Neuron (in vitro differentiated cells): ENCODE results near the gene CLC.

Experiments
- H2AFZ ChIP-seq: one replicate; pipeline ENCODE4 v1.6.1; 2013; ENCODE audit warnings: low read depth, mild to moderate bottlenecking, inconsistent platforms, low read length, moderate library complexity
- H3K27me3 ChIP-seq: one replicate; pipeline ENCODE4 v1.6.1; 2013; ENCODE audit warnings: low read length; ENCODE audit not compliant: insufficient read depth
- H3K36me3 ChIP-seq: one replicate; pipeline ENCODE4 v1.6.1; 2013; ENCODE audit warnings: low read length; ENCODE audit not compliant: insufficient read depth
- H3K4me1 ChIP-seq: one replicate; pipeline ENCODE4 v1.6.1; 2013; ENCODE audit warnings: low read length; ENCODE audit not compliant: insufficient read depth
- H3K4me3 ChIP-seq: 2 replicates; pipeline ENCODE4 v1.5.1; 2013; ENCODE audit warnings: mild to moderate bottlenecking, low read length, moderate library complexity
- H3K9me3 ChIP-seq: one replicate; pipeline ENCODE4 v1.6.1; 2013; ENCODE audit warnings: low read length

CLC gene

DNA sequence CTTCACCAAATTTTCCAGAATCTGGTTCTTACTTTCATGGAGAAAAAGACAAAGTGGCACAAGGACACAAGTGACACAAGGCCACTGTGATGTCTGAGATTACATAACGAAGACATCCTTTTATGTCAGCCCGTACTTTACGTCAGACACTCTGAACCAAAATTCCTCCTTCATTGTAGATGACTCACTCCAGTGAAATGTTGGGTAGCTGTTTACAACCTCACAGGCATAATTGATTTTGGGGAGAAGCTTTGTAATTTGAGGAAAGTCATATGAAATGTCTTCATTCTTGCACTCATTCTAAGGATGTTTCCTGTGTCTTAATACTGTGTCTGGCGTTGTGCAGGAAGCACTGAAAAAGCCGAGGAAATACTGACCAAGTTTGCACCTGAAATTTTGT, 53.6 kb downstream of the CLC start:
- no peak overlapping the region for H3K4me3 ChIP-seq
- no peak overlapping the region for H2AFZ ChIP-seq
- no peaks in the 10 kb centered on the region for H3K9me3 ChIP-seq
- H3K36me3 ChIP-seq = no peaks in the 10 kb centered on the region
- H3K27me3 ChIP-seq = peaks cover 11% of the 10 kb centered on the region
- H3K4me1 ChIP-seq = no peaks in the 10 kb centered on the region

GRCh38 chr19:39681416-39681815, 56.4 kb downstream of the CLC start:
- no peak overlapping the region for H3K4me3 ChIP-seq
- H2AFZ ChIP-seq = no peak overlapping the region
- no peaks in the 10 kb centered on the region for H3K36me3 ChIP-seq
- no peaks in the 10 kb centered on the region for H3K4me1 ChIP-seq
- no peaks in the 10 kb centered on the region for H3K9me3 ChIP-seq
- H3K27me3 ChIP-seq = peaks cover 13% of the 10 kb centered on the region
